ENCODE measurements around the gene ZNF8.

DNA sequence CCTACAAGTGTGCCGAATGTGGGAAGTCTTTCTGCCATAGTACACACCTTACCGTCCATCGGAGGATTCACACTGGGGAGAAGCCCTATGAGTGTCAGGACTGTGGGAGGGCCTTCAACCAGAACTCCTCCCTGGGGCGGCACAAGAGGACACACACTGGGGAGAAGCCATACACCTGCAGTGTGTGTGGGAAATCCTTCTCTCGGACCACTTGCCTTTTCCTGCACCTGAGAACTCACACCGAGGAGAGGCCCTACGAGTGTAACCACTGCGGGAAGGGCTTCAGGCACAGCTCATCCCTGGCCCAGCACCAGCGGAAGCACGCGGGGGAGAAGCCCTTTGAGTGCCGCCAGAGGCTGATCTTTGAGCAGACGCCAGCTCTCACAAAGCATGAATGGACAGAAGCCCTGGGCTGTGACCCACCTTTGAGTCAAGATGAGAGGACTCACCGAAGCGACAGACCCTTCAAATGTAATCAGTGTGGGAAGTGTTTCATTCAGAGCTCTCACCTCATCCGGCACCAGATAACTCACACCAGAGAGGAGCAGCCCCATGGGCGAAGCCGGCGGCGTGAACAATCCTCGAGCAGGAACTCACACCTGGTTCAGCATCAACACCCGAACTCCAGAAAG lies 16.1 kb downstream of the ZNF8 start:
- TF ChIP-seq, protein P1, sequence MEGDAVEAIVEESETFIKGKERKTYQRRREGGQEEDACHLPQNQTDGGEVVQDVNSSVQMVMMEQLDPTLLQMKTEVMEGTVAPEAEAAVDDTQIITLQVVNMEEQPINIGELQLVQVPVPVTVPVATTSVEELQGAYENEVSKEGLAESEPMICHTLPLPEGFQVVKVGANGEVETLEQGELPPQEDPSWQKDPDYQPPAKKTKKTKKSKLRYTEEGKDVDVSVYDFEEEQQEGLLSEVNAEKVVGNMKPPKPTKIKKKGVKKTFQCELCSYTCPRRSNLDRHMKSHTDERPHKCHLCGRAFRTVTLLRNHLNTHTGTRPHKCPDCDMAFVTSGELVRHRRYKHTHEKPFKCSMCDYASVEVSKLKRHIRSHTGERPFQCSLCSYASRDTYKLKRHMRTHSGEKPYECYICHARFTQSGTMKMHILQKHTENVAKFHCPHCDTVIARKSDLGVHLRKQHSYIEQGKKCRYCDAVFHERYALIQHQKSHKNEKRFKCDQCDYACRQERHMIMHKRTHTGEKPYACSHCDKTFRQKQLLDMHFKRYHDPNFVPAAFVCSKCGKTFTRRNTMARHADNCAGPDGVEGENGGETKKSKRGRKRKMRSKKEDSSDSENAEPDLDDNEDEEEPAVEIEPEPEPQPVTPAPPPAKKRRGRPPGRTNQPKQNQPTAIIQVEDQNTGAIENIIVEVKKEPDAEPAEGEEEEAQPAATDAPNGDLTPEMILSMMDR (IDR thresholded peaks at IDR 0.05), result no peak
- TF ChIP-seq RNF2 (IDR thresholded peaks at IDR 0.05; ENCODE audit: borderline replicate concordance, low read depth), result no peak
- TF ChIP-seq RFX5 (IDR thresholded peaks at IDR 0.05), result no peak
- TF ChIP-seq RCOR1 (IDR thresholded peaks at IDR 0.05; ENCODE audit: low read depth, low read length), result no peak
- TF ChIP-seq, protein P2, sequence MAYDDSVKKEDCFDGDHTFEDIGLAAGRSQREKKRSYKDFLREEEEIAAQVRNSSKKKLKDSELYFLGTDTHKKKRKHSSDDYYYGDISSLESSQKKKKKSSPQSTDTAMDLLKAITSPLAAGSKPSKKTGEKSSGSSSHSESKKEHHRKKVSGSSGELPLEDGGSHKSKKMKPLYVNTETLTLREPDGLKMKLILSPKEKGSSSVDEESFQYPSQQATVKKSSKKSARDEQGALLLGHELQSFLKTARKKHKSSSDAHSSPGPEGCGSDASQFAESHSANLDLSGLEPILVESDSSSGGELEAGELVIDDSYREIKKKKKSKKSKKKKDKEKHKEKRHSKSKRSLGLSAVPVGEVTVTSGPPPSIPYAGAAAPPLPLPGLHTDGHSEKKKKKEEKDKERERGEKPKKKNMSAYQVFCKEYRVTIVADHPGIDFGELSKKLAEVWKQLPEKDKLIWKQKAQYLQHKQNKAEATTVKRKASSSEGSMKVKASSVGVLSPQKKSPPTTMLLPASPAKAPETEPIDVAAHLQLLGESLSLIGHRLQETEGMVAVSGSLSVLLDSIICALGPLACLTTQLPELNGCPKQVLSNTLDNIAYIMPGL (CRISPR knock-in tag; IDR thresholded peaks at IDR 0.05; ENCODE audit: borderline replicate concordance), result no peak
- TF ChIP-seq EP300 (IDR thresholded peaks at IDR 0.05), result no peak
- TF ChIP-seq ESRRA (IDR thresholded peaks at IDR 0.05; ENCODE audit: borderline replicate concordance, low read length), result no peak
- TF ChIP-seq, protein P3, sequence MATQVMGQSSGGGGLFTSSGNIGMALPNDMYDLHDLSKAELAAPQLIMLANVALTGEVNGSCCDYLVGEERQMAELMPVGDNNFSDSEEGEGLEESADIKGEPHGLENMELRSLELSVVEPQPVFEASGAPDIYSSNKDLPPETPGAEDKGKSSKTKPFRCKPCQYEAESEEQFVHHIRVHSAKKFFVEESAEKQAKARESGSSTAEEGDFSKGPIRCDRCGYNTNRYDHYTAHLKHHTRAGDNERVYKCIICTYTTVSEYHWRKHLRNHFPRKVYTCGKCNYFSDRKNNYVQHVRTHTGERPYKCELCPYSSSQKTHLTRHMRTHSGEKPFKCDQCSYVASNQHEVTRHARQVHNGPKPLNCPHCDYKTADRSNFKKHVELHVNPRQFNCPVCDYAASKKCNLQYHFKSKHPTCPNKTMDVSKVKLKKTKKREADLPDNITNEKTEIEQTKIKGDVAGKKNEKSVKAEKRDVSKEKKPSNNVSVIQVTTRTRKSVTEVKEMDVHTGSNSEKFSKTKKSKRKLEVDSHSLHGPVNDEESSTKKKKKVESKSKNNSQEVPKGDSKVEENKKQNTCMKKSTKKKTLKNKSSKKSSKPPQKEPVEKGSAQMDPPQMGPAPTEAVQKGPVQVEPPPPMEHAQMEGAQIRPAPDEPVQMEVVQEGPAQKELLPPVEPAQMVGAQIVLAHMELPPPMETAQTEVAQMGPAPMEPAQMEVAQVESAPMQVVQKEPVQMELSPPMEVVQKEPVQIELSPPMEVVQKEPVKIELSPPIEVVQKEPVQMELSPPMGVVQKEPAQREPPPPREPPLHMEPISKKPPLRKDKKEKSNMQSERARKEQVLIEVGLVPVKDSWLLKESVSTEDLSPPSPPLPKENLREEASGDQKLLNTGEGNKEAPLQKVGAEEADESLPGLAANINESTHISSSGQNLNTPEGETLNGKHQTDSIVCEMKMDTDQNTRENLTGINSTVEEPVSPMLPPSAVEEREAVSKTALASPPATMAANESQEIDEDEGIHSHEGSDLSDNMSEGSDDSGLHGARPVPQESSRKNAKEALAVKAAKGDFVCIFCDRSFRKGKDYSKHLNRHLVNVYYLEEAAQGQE (IDR thresholded peaks at IDR 0.05), result no peak
